Vagina (tissue), 2 donors: Measurements from ENCODE around the gene PCSK1. TPM values are rescaled to one million over a fixed set of nuclear protein-coding genes. Genes with fewer than 3 reads are reported as not detected.

Experiments used
- DNase-seq, 2 donors: peaks; one replicate each; pipeline ENCODE4 v3.0.0-alpha.2; 2017; ENCODE audit errors: extremely low spot score in 2 of 2
- H3K27ac ChIP-seq: fragments of 200-600 bp; sonication (generic); one replicate; pipeline ENCODE4 v1.5.1; 2019
- H3K27me3 ChIP-seq: fragments of 200-600 bp; sonication (generic); one replicate; pipeline ENCODE4 v1.5.1; 2019
- H3K36me3 ChIP-seq, 2 donors: fragments of 200-600 bp; sonication (generic); one replicate each; pipeline ENCODE4 v1.5.1; 2017 to 2019
- H3K4me1 ChIP-seq: fragments of 200-600 bp; sonication (generic); one replicate; pipeline ENCODE4 v1.5.1; 2019
- H3K4me3 ChIP-seq, 2 donors: fragments of 200-600 bp; sonication (generic); 1 replicate in 1 of 2; 2 replicates in 1 of 2; pipeline ENCODE4 v1.5.1; 2016 to 2019
- H3K9me3 ChIP-seq: fragments of 200-600 bp; sonication (generic); one replicate; pipeline ENCODE4 v1.5.1; 2019
- POLR2A ChIP-seq, 2 donors: fragments of 450-650 bp; IDR thresholded peaks; one replicate each; pipeline ENCODE4 v1.6.1; 2017; ENCODE audit warnings: antibody characterized with exemption in 2 of 2, mild to moderate bottlenecking in 2 of 2, moderate library complexity in 2 of 2
- POLR2AphosphoS5 ChIP-seq, 2 donors: sonication (generic); formaldehyde crosslinking; IDR thresholded peaks; one replicate each; pipeline ENCODE4 v1.9.0; 2017; ENCODE audit warnings: antibody characterized with exemption in 2 of 2, mild to moderate bottlenecking in 2 of 2, low read depth in 1 of 2; ENCODE audit not compliant: insufficient read depth in 1 of 2
- intact Hi-C: fragments of 100-400 bp; cut with DNase I; formaldehyde crosslinking; loops from one replicate; pipeline ENCODE4 v1.15.1; 2023
- total RNA-seq: library from RNA; depleted of rRNA; stranded (reverse); fragments of >200 nt; gene quantifications from one replicate; pipeline ENCODE4 v1.2.3, GENCODE V29; 2016
- TF ChIP-seq, protein P1 (sequence below), 3 experiments: fragments of 450-650 bp in 2 of 3; fragments of 200-600 bp in 1 of 3; sonication (generic) in 1 of 3; IDR thresholded peaks; one replicate each; pipeline ENCODE4 v1.5.1; 2017 to 2019; ENCODE audit warnings: antibody characterized with exemption in 3 of 3, mild to moderate bottlenecking in 2 of 3, moderate library complexity in 2 of 3

Gene PCSK1
- total RNA-seq, 1 donor from 2014 or later, result 1.7 TPM

DNA sequence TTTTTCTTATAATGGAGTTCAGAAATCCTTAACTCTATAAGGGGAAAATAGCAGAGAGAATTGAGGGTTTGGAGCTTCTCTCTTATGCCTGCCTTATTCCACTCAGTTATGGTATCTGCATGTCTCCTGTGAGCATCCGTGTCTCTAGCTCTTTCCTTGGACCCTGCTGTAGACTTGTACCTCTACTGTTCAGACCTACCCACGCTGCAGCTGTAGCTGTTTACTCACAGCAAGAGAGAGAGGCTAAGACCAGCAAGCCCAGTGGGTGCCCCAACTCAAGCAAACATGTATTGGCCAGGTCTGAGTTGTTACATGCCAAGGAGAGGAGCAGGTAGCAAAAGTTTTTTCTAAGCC is 7.1 kb upstream of the PCSK1 start:
- Histone ChIP-seq H3K4me3 (no peak overlapping the region), H3K27me3 (no peaks in the 10 kb centered on the region), H3K4me1 (no peaks in the 10 kb centered on the region), H3K36me3 (no peaks in the 10 kb centered on the region), H3K27ac (no peak overlapping the region), H3K9me3 (no peaks in the 10 kb centered on the region)
- no peak for DNase-seq
- TF ChIP-seq POLR2A (IDR thresholded peaks at IDR 0.05) (no peak), POLR2AphosphoS5 (IDR thresholded peaks at IDR 0.05; ENCODE audit: insufficient read depth in 1 of 2, low read depth in 1 of 2) (no peak)
- TF ChIP-seq, protein P1, sequence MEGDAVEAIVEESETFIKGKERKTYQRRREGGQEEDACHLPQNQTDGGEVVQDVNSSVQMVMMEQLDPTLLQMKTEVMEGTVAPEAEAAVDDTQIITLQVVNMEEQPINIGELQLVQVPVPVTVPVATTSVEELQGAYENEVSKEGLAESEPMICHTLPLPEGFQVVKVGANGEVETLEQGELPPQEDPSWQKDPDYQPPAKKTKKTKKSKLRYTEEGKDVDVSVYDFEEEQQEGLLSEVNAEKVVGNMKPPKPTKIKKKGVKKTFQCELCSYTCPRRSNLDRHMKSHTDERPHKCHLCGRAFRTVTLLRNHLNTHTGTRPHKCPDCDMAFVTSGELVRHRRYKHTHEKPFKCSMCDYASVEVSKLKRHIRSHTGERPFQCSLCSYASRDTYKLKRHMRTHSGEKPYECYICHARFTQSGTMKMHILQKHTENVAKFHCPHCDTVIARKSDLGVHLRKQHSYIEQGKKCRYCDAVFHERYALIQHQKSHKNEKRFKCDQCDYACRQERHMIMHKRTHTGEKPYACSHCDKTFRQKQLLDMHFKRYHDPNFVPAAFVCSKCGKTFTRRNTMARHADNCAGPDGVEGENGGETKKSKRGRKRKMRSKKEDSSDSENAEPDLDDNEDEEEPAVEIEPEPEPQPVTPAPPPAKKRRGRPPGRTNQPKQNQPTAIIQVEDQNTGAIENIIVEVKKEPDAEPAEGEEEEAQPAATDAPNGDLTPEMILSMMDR (IDR thresholded peaks at IDR 0.05), result no peak
- intact Hi-C loops, result no loop called here

- H3K27me3 ChIP-seq, result no peaks in the 10 kb centered on the region
- no peak overlapping the region for H3K4me3 ChIP-seq
- H3K4me1 ChIP-seq, result no peaks in the 10 kb centered on the region
- intact Hi-C loops, result no loop called here
- TF ChIP-seq, protein P1 (IDR thresholded peaks at IDR 0.05), result no peak
- no peak overlapping the region for H3K27ac ChIP-seq
- no peaks in the 10 kb centered on the region for H3K36me3 ChIP-seq
- DNase-seq, result no peak
- no peaks in the 10 kb centered on the region for H3K9me3 ChIP-seq
These were observed 6.6 kb upstream of the PCSK1 start for GRCh38 chr5:96439477-96440184.

- no peaks in the 10 kb centered on the region for H3K9me3 ChIP-seq
- intact Hi-C loops, result no loop called here
- no peak overlapping the region for H3K4me3 ChIP-seq
- no peaks in the 10 kb centered on the region for H3K27me3 ChIP-seq
- DNase-seq, result no peak
- no peak overlapping the region for H3K27ac ChIP-seq
- no peaks in the 10 kb centered on the region for H3K36me3 ChIP-seq
- H3K4me1 ChIP-seq, result peaks cover 17% of the 10 kb centered on the region
- TF ChIP-seq POLR2A (IDR thresholded peaks at IDR 0.05) (no peak), POLR2AphosphoS5 (IDR thresholded peaks at IDR 0.05; ENCODE audit: insufficient read depth in 1 of 2, low read depth in 1 of 2) (no peak)
These were observed 1.2 kb upstream of the PCSK1 start for GRCh38 chr5:96434201-96434645.

- no peaks in the 10 kb centered on the region for H3K36me3 ChIP-seq
- H3K4me3 ChIP-seq, result peak overlapping the region; percentile 23 to 38
- no peak for DNase-seq
- no peaks in the 10 kb centered on the region for H3K27me3 ChIP-seq
- TF ChIP-seq POLR2A (IDR thresholded peaks at IDR 0.05) (no peak), POLR2AphosphoS5 (IDR thresholded peaks at IDR 0.05; ENCODE audit: insufficient read depth in 1 of 2, low read depth in 1 of 2) (no peak)
- TF ChIP-seq, protein P1 (IDR thresholded peaks at IDR 0.05), result no peak
- intact Hi-C loops, result no loop called here
- H3K9me3 ChIP-seq, result no peaks in the 10 kb centered on the region
- no peak overlapping the region for H3K27ac ChIP-seq
- H3K4me1 ChIP-seq, result peaks cover 17% of the 10 kb centered on the region
These were observed 607 bp downstream of the PCSK1 start for GRCh38 chr5:96432216-96433065.

DNA sequence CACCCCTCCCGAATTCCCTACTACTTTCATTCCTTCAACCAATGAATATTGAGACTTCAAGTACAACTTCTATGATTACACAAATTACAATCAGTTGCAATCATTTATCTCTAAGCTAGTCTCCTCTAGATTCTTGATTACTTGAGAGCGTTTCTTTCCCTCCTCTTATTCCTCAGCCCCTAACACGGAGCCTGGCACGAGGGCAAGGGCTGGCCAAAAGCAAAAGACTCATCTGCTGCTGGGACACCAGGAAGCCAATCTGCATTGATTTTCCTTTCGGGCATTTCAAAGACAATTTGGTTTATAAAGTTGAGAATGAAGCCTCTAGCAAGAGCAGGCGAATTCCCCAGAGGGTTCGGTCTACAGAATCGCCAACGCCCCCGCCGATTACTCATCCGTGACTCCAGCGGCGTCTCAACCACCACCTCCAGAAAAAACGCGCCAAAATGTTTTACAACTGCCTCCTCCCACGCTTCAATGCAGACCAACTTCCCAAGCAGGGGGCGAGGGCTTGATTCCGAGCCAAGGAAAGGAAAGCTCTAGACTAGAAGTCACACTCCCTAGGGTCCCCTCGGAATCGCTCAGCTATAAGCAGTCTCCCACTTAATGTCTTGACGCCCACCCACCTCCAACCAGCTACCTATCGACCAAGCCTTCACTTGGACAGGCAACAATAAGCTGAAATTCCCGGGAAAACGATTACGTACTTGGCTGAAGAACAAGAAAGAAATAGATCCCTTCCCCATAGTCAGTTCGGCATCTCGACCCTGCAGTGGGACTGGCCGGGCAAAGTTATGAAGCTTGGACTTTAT is 1.5 kb downstream of the PCSK1 start:
- H3K4me1 ChIP-seq, result peaks cover 17% of the 10 kb centered on the region
- H3K27me3 ChIP-seq, result no peaks in the 10 kb centered on the region
- intact Hi-C loops, result no loop called here
- DNase-seq, result no peak
- peak overlapping the region in 1 of 2 donors; percentile 38 for H3K4me3 ChIP-seq
- no peak for TF ChIP-seq POLR2AphosphoS5 (IDR thresholded peaks at IDR 0.05; ENCODE audit: insufficient read depth in 1 of 2, low read depth in 1 of 2)
- TF ChIP-seq POLR2A (IDR thresholded peaks at IDR 0.05), result no peak
- TF ChIP-seq, protein P1 (IDR thresholded peaks at IDR 0.05), result no peak
- H3K9me3 ChIP-seq, result no peaks in the 10 kb centered on the region
- no peak overlapping the region for H3K27ac ChIP-seq
- H3K36me3 ChIP-seq, result no peaks in the 10 kb centered on the region
